ENCODE results near the gene TMPRSS7.

Gene TMPRSS7

GRCh38 chr3:112109322-112109721 is 74.8 kb downstream of the TMPRSS7 start:
- no peaks in the 10 kb centered on the region for H3K36me3 ChIP-seq (ENCODE audit: control insufficient read depth, insufficient read depth, low read length)
- peak overlapping the region; percentile 16 for H3K4me2 ChIP-seq (ENCODE audit: low read length)
- H3K9ac ChIP-seq: no peak overlapping the region
- TF ChIP-seq CTCF (IDR thresholded peaks at IDR 0.05): no peak
- no peak overlapping the region for H3K4me3 ChIP-seq (ENCODE audit: low read depth, low read length)
- H3K27me3 ChIP-seq (ENCODE audit: control insufficient read depth, insufficient read depth, low read length): no peaks in the 10 kb centered on the region
- no peak overlapping the region for H3K27ac ChIP-seq
- H3K9me3 ChIP-seq (ENCODE audit: control insufficient read depth, low read length): no peaks in the 10 kb centered on the region
- H3K4me1 ChIP-seq: no peaks in the 10 kb centered on the region
- H3K79me2 ChIP-seq: no peaks in the 10 kb centered on the region
- peak overlapping the region; percentile 30 for H2AFZ ChIP-seq

DNA sequence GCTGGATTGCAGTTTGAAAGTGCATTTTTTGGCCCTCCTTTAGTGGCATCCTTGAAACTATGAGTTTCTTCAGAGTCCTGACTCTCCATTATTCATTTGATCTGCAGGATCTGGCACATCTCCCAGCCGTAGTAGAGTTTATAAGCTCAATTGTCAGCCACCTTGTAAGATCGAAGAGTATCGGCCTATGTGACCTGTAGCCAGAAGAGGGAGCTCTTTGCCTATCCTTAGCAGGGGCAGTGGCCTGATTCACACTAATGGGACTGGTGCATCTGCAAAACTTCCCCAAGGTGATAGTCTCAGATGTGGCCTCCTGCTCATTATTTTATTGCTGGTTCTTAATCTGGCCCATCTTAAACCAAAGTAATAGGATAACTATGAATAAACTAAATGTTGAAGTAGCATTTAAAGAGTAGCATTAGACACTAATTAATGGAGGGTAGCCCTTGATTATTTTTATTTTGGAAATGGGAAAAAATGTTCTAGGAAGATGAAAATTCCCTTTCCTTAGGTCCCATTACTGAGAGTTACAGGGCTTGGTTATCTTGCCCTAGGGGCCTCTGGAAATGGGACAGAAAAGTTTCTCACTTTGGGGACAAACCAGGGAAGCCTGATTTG is 77.4 kb downstream of the TMPRSS7 start:
- Histone ChIP-seq H3K4me3 (ENCODE audit: low read depth, low read length) (no peak overlapping the region), H3K4me2 (ENCODE audit: low read length) (no peak overlapping the region), H3K27me3 (ENCODE audit: control insufficient read depth, insufficient read depth, low read length) (no peaks in the 10 kb centered on the region), H3K9ac (no peak overlapping the region), H3K9me3 (ENCODE audit: control insufficient read depth, low read length) (no peaks in the 10 kb centered on the region), H3K36me3 (ENCODE audit: control insufficient read depth, insufficient read depth, low read length) (no peaks in the 10 kb centered on the region), H3K79me2 (no peaks in the 10 kb centered on the region), H3K27ac (no peak overlapping the region), H3K4me1 (no peaks in the 10 kb centered on the region), H2AFZ (no peak overlapping the region)
- TF ChIP-seq CTCF (IDR thresholded peaks at IDR 0.05): peak; percentile 41

GRCh38 chr3:112114576-112115160 is 80.1 kb downstream of the TMPRSS7 start:
- TF ChIP-seq CTCF (IDR thresholded peaks at IDR 0.05): no peak
- Histone ChIP-seq H3K79me2 (no peaks in the 10 kb centered on the region), H3K4me1 (no peaks in the 10 kb centered on the region), H3K36me3 (ENCODE audit: control insufficient read depth, insufficient read depth, low read length) (no peaks in the 10 kb centered on the region), H3K4me3 (ENCODE audit: low read depth, low read length) (no peak overlapping the region), H3K9ac (no peak overlapping the region), H3K27ac (no peak overlapping the region), H3K27me3 (ENCODE audit: control insufficient read depth, insufficient read depth, low read length) (no peaks in the 10 kb centered on the region), H3K9me3 (ENCODE audit: control insufficient read depth, low read length) (no peaks in the 10 kb centered on the region), H3K4me2 (ENCODE audit: low read length) (no peak overlapping the region), H2AFZ (no peak overlapping the region)

GRCh38 chr3:112115161-112115739 is 80.7 kb downstream of the TMPRSS7 start:
- no peak overlapping the region for H3K4me3 ChIP-seq (ENCODE audit: low read depth, low read length)
- no peak overlapping the region for H3K27ac ChIP-seq
- H3K4me1 ChIP-seq: no peaks in the 10 kb centered on the region
- H3K27me3 ChIP-seq (ENCODE audit: control insufficient read depth, insufficient read depth, low read length): no peaks in the 10 kb centered on the region
- H3K9me3 ChIP-seq (ENCODE audit: control insufficient read depth, low read length): no peaks in the 10 kb centered on the region
- H3K4me2 ChIP-seq (ENCODE audit: low read length): no peak overlapping the region
- H3K9ac ChIP-seq: no peak overlapping the region
- TF ChIP-seq CTCF (IDR thresholded peaks at IDR 0.05): no peak
- no peak overlapping the region for H2AFZ ChIP-seq
- H3K36me3 ChIP-seq (ENCODE audit: control insufficient read depth, insufficient read depth, low read length): no peaks in the 10 kb centered on the region
- H3K79me2 ChIP-seq: no peaks in the 10 kb centered on the region

All from parathyroid adenoma (tissue), 2 donors.